Epithelial cell of esophagus (primary cell): ENCODE results near the gene TDRD12.

Source experiments
- DNase-seq: peaks from one replicate; pipeline ENCODE4 v3.0.0; 2010; ENCODE audit warnings: low read depth
- H3K4me3 ChIP-seq: 2 replicates; pipeline ENCODE4 v1.5.1; 2011; ENCODE audit warnings: mild to moderate bottlenecking, low read length, control low read depth
- CTCF ChIP-seq: IDR thresholded peaks from 2 replicates; pipeline ENCODE4 v1.5.1; 2011; ENCODE audit warnings: low read depth, mild to moderate bottlenecking, low read length, control low read depth, inconsistent platforms; ENCODE audit not compliant: insufficient read depth; ENCODE audit errors: missing control alignments

The TDRD12 gene

GRCh38 chr19:32674931-32675719 lies 44.4 kb upstream of the TDRD12 start, which contains the start of gene ANKRD27:
TSS of gene ANKRD27 (minus strand) at chr19:32675180. CDS start at chr19:32659015, 16,165 bp downstream.
- no peak for TF ChIP-seq CTCF
- DNase-seq: peak; percentile 99
- peak within 1 kb of the TSS; percentile 77 for H3K4me3 ChIP-seq

GRCh38 chr19:32675720-32676185 lies 43.8 kb upstream of the TDRD12 start, which contains the start of gene RGS9BP:
TSS of gene RGS9BP (plus strand) at chr19:32675848. CDS start at chr19:32676264, 416 bp downstream.
- TF ChIP-seq CTCF: no peak

GRCh38 chr19:32676186-32676894 lies 43.2 kb upstream of the TDRD12 start:
- DNase-seq: peak; percentile 52
- TF ChIP-seq CTCF: no peak
- H3K4me3 ChIP-seq: peak overlapping the region; percentile 77

More at GRCh38 chr19:32675720-32676185, 43.8 kb upstream of the TDRD12 start, which contains the start of gene RGS9BP:
- peak within 1 kb of the TSS; percentile 77 for H3K4me3 ChIP-seq
- DNase-seq: peak; percentile 69

GRCh38 chr19:32676895-32677359 lies 42.6 kb upstream of the TDRD12 start:
- H3K4me3 ChIP-seq: no peak overlapping the region
- no peak for TF ChIP-seq CTCF
- DNase-seq: no peak

GRCh38 chr19:32677657-32678056 lies 41.9 kb upstream of the TDRD12 start:
- no peak overlapping the region for H3K4me3 ChIP-seq
- no peak for DNase-seq
- peak; percentile 6 for TF ChIP-seq CTCF

GRCh38 chr19:32680986-32681385 lies 38.6 kb upstream of the TDRD12 start:
- DNase-seq: no peak
- TF ChIP-seq CTCF: no peak
- no peak overlapping the region for H3K4me3 ChIP-seq
